Measurements from ENCODE around the gene FASN. TPM values are rescaled to one million over a fixed set of nuclear protein-coding genes. Genes with fewer than 3 reads are reported as not detected.

Gene FASN
- total RNA-seq, 6 experiments from 2014 or later = 108 to 138 (median 112) TPM

GRCh38 chr17:82127315-82127595 lies 29.2 kb upstream of the FASN start:
- H3K27me3 Mint-ChIP-seq (ENCODE audit: insufficient read depth) = peaks cover 2% of the 10 kb centered on the region; the same call in 1 of the 2 replicates
- no peak overlapping the region for H3K4me3 Mint-ChIP-seq
- no peak overlapping the region for H3K27ac Mint-ChIP-seq
- TF ChIP-seq CTCF (IDR thresholded peaks at IDR 0.05) = no peak
- H3K4me1 Mint-ChIP-seq (ENCODE audit: low read depth) = no peaks in the 10 kb centered on the region
- H3K9me3 Mint-ChIP-seq = no peaks in the 10 kb centered on the region
- no peak for DNase-seq
- peaks cover 14% of the 10 kb centered on the region; the same call in 1 of the 2 replicates for H3K36me3 Mint-ChIP-seq (ENCODE audit: low read depth)

- H3K27ac Mint-ChIP-seq = no peak overlapping the region
- peaks cover 2% of the 10 kb centered on the region; the same call in 1 of the 2 replicates for H3K27me3 Mint-ChIP-seq (ENCODE audit: insufficient read depth)
- H3K9me3 Mint-ChIP-seq = no peaks in the 10 kb centered on the region
- peaks cover 14% of the 10 kb centered on the region; the same call in 1 of the 2 replicates for H3K36me3 Mint-ChIP-seq (ENCODE audit: low read depth)
- no peak overlapping the region for H3K4me3 Mint-ChIP-seq
- DNase-seq = no peak
- no peak for TF ChIP-seq CTCF (IDR thresholded peaks at IDR 0.05)
- H3K4me1 Mint-ChIP-seq (ENCODE audit: low read depth) = no peaks in the 10 kb centered on the region
These were observed 28.7 kb upstream of the FASN start for GRCh38 chr17:82126556-82127314.

- Mint-ChIP-seq H3K36me3 (ENCODE audit: low read depth) (peaks cover 14% of the 10 kb centered on the region; the same call in 1 of the 2 replicates), H3K27me3 (ENCODE audit: insufficient read depth) (peaks cover 2% of the 10 kb centered on the region; the same call in 1 of the 2 replicates), H3K4me1 (ENCODE audit: low read depth) (peaks cover 13% of the 10 kb centered on the region), H3K27ac (no peak overlapping the region), H3K9me3 (no peaks in the 10 kb centered on the region), H3K4me3 (no peak overlapping the region)
- no peak for TF ChIP-seq CTCF (IDR thresholded peaks at IDR 0.05)
- no peak for DNase-seq
These were observed 26.1 kb upstream of the FASN start for GRCh38 chr17:82124101-82124500.

- peaks cover 3% of the 10 kb centered on the region; the same call in 1 of the 2 replicates for H3K27me3 Mint-ChIP-seq (ENCODE audit: insufficient read depth)
- no peak for TF ChIP-seq CTCF (IDR thresholded peaks at IDR 0.05)
- H3K27ac Mint-ChIP-seq = no peak overlapping the region
- DNase-seq = no peak
- no peak overlapping the region for H3K4me3 Mint-ChIP-seq
- H3K9me3 Mint-ChIP-seq = no peaks in the 10 kb centered on the region
- H3K36me3 Mint-ChIP-seq (ENCODE audit: low read depth) = peaks cover 14% of the 10 kb centered on the region; the same call in 1 of the 2 replicates
- H3K4me1 Mint-ChIP-seq (ENCODE audit: low read depth) = peaks cover 13% of the 10 kb centered on the region
These were observed 23.9 kb upstream of the FASN start for GRCh38 chr17:82121660-82122629.

GRCh38 chr17:82121246-82121645 lies 23.2 kb upstream of the FASN start:
- no peak for DNase-seq
- TF ChIP-seq CTCF (IDR thresholded peaks at IDR 0.05) = no peak
- H3K27me3 Mint-ChIP-seq (ENCODE audit: insufficient read depth) = peaks cover 3% of the 10 kb centered on the region; the same call in 1 of the 2 replicates
- H3K9me3 Mint-ChIP-seq = no peaks in the 10 kb centered on the region
- H3K4me3 Mint-ChIP-seq = no peak overlapping the region
- H3K36me3 Mint-ChIP-seq (ENCODE audit: low read depth) = peaks cover 8% of the 10 kb centered on the region; the same call in 1 of the 2 replicates
- no peak overlapping the region for H3K27ac Mint-ChIP-seq
- H3K4me1 Mint-ChIP-seq (ENCODE audit: low read depth) = peaks cover 13% of the 10 kb centered on the region

All from HFFc6 (cell line).